ENCODE data around the gene ACADS. TPM values are rescaled to one million over a fixed set of nuclear protein-coding genes. Genes with fewer than 3 reads are reported as not detected.
"Not testable (repeated sequence)": the region's sequence is repeated elsewhere in the genome, so short reads cannot be mapped to it uniquely, and the experiment has no call there.

The ACADS gene
- polyA plus RNA-seq, 4 donors: 16.5 to 28.6 (median 18.9) TPM

DNA sequence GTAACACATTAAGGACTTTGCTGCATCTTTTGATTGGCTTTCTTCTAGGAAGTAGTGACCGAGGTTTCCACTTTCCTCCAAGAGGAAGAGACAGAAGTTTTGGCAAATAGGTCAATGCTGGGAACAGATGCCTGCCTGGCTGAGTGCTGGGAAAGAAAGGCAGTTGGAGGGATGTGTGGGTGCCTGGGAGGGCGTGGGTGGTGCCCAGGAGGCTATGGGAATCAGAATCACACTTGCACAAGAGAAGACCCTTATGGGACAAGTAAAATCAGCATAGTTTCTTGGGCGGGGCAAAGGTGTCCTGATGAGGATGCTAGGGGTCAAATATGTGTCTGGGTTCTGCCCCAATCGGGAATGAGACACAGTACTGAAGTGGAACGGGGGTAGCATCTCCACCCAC lies 906 bp upstream of the ACADS start:
- DNase-seq (ENCODE audit: low read depth in 4 of 4, low spot score in 3 of 4): no peak

DNA sequence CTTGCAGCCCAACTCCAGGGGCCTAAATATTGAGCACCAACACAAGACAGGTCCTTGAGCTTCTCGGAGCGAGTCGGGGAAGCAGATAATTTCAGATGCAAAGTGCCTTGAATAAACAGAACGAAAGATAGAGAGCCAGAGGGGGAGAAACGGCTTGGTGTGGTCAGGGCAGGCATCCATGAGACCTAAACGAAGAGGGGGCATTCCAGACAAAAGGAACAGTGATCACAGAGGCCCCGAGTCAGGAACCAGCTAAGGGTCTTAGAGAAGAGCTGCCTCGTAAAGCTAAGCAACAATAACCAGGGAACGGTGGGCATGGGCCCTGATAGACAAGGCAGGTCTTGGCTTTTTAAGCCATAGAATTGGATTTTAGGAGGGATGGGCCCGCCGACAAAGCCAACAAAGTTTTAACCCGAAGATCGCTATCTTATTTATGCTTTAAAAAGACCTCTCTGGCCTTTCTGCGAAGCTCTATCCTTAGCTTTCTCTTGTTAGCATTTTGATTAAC lies 421 bp upstream of the ACADS start:
- DNase-seq (ENCODE audit: low read depth in 4 of 4, low spot score in 3 of 4): no peak

- DNase-seq (ENCODE audit: low read depth in 4 of 4, low spot score in 3 of 4): no peak
These were observed 826 bp downstream of the ACADS start for GRCh38 chr12:120726510-120726793.

DNA sequence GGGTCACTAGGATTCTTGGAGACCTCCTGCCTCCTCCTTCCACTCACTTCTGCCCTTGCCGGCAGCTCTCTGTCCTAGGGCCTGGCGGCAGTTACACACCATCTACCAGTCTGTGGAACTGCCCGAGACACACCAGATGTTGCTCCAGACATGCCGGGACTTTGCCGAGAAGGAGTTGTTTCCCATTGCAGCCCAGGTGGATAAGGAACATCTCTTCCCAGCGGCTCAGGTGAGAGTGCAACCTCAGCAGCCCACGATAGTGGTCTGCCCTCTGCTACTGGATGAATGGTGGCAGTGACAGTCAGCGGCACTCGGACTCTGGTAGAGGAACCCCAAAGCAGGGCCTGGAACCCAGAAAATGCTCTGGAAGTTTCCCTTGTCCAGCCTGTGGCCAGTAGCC lies 1.3 kb downstream of the ACADS start:
- DNase-seq (ENCODE audit: low read depth in 4 of 4, low spot score in 3 of 4): no peak

- DNase-seq (ENCODE audit: low read depth in 4 of 4, low spot score in 3 of 4): not testable (repeated sequence)
These were observed 6.6 kb downstream of the ACADS start for GRCh38 chr12:120732198-120732597.

DNA sequence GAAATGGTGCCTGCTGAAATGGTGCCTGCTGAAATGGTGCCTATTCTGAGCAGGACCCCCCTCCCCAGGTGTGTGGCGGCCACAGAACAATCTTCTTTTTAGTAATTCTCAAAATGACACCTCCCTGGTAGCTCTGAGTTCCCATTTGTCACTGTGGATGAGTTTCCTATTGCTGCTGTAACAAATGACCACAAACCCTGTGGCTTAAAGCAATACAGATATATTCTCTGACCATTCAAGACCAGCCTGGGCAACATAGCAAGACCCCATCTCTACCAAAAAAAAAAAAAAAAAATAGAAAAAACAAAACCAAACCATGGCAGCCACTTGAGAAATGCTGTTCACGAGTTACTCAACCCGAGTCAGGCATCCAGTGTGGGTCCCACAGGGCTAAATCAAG lies 7.9 kb downstream of the ACADS start:
- no peak for DNase-seq (ENCODE audit: low read depth in 4 of 4, low spot score in 3 of 4)

- DNase-seq (ENCODE audit: low read depth in 4 of 4, low spot score in 3 of 4): no peak
These were observed 8.6 kb downstream of the ACADS start for GRCh38 chr12:120734210-120734609.

DNA sequence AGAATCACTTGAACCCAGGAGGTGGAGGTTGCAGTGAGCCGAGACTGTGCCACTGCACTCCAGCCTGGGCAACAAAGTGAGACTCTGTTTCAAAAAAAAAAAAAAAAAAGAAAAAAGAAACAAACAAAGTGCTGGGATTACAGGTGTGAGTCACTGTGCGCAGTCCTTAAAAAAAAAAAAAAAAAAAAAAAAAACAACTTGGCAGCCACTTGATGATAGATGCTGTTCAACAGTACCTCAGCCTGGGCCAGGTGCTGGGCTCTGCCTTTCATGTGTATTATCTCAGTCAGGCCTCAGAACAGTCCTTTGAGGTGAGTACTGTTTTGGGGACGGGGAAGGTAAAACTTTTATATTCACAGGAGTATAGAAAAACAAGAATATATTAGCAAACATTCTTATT lies 9.6 kb downstream of the ACADS start:
- DNase-seq (ENCODE audit: low read depth in 4 of 4, low spot score in 3 of 4): no peak

DNA sequence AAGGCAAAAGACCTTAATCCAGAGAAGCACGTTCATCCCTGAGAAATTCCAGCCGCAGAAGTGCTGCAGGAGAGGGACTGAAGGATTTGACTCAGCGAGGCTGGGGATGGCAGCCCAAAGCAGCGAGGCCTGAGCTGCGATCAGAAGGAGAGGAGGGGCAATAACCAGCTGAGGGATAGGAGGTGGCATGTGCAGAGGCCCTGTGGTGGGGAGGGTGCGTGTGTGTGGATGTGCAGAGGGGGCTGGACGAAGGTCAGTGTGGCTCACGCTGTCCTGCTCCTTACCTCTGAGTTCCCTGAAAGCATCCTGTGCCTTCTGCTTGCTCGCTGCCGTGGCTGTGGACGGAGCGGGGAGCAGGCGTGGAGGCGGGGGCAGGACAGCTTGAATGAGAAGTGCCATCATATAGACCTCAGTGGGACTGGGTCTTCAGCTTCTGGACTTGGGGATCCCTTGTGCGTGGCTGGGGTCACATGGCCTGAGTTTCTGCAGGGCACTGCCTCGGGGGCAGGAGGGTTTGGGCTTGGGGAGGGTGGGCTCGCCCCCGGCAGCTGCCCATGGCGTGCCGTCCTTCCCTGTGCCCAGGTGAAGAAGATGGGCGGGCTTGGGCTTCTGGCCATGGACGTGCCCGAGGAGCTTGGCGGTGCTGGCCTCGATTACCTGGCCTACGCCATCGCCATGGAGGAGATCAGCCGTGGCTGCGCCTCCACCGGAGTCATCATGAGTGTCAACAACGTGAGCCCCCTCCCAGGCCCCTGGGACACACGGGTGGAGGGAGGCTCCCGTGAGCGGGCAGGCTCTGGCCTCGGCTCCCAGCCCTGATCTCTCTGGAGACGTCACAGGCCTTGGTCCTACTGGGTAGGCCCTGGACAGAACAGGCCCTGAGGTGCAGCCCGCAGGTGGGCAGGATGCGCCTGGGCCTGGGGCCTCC lies 11.0 kb downstream of the ACADS start:
- no peak for DNase-seq (ENCODE audit: low read depth in 4 of 4, low spot score in 3 of 4)

DNA sequence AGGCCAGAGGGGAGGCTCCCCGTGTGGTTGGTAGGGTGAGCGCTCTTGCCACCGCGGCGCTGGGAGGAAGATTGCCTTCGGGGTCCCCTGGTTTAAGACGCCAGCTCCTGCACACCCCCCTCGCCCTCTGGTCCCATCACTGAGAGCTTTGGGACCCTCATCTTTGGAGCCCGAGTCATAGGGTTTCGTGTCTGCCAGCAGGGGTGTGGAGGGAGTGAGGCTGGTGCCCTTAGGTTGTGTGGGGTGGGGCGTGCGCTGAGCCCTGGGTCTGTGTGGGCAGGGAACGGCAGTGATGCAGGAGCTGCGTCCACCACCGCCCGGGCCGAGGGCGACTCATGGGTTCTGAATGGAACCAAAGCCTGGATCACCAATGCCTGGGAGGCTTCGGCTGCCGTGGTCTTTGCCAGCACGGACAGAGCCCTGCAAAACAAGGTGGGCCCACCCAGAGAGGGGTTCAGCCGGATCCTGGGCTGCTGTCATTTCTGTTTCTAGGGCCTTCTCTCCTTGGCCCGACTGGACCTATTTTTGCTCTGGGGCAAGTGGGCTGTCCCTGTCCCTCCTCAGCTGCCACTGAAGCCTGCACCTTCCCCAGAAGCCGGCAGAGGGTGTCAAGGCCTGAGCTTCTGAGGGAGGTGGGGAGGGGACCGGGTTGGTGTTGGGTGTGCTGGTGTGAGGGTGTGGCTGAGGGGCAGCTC lies 12.1 kb downstream of the ACADS start:
- no peak for DNase-seq (ENCODE audit: low read depth in 4 of 4, low spot score in 3 of 4)

- DNase-seq (ENCODE audit: low read depth in 4 of 4, low spot score in 3 of 4): no peak
These were observed 12.8 kb downstream of the ACADS start for GRCh38 chr12:120738252-120739030.

- DNase-seq (ENCODE audit: low read depth in 4 of 4, low spot score in 3 of 4): no peak
These were observed 13.6 kb downstream of the ACADS start for GRCh38 chr12:120739031-120739762.

- DNase-seq (ENCODE audit: low read depth in 4 of 4, low spot score in 3 of 4): no peak
These were observed 14.4 kb downstream of the ACADS start for GRCh38 chr12:120739821-120740613.

GRCh38 chr12:120740871-120741270 lies 15.2 kb downstream of the ACADS start:
- no peak for DNase-seq (ENCODE audit: low read depth in 4 of 4, low spot score in 3 of 4)

- no peak for DNase-seq (ENCODE audit: low read depth in 4 of 4, low spot score in 3 of 4)
These were observed 16.1 kb downstream of the ACADS start for GRCh38 chr12:120741476-120742421.

GRCh38 chr12:120744922-120745493 lies 19.4 kb downstream of the ACADS start:
- DNase-seq (ENCODE audit: low read depth in 4 of 4, low spot score in 3 of 4): no peak

GRCh38 chr12:120748242-120748641 lies 22.6 kb downstream of the ACADS start:
- DNase-seq (ENCODE audit: low read depth in 4 of 4, low spot score in 3 of 4): no peak

- no peak for DNase-seq (ENCODE audit: low read depth in 4 of 4, low spot score in 3 of 4)
These were observed 23.6 kb downstream of the ACADS start for GRCh38 chr12:120749256-120749655.

Measured in right renal pelvis (tissue), 4 donors.